ENCODE measurements around the gene OTOF. TPM values are rescaled to one million over a fixed set of nuclear protein-coding genes. Genes with fewer than 3 reads are reported as not detected.
"Not testable (repeated sequence)": the region's sequence is repeated elsewhere in the genome, so short reads cannot be mapped to it uniquely, and the experiment has no call there.

The OTOF gene
- total RNA-seq, 1 experiment from 2014 or later: not detected

GRCh38 chr2:26471766-26472706 is 5.9 kb downstream of the OTOF start:
- in situ Hi-C loops (cut with HindIII; ENCODE audit: low pct_unique_long_range_greater_than_20kb, low sequenced_read_pairs): no loop called here
- DNase-seq (ENCODE audit: low read depth): no peak

GRCh38 chr2:26471289-26471688 is 6.6 kb downstream of the OTOF start:
- no peak for DNase-seq (ENCODE audit: low read depth)
- in situ Hi-C loops (cut with HindIII; ENCODE audit: low pct_unique_long_range_greater_than_20kb, low sequenced_read_pairs): no loop called here

GRCh38 chr2:26470601-26471260 is 7.2 kb downstream of the OTOF start:
- DNase-seq (ENCODE audit: low read depth): no peak
- in situ Hi-C loops (cut with HindIII; ENCODE audit: low pct_unique_long_range_greater_than_20kb, low sequenced_read_pairs): no loop called here

- in situ Hi-C loops (cut with HindIII; ENCODE audit: low pct_unique_long_range_greater_than_20kb, low sequenced_read_pairs): no loop called here
- no peak for DNase-seq (ENCODE audit: low read depth)
These were observed 8.0 kb downstream of the OTOF start for GRCh38 chr2:26469955-26470354.

- DNase-seq (ENCODE audit: low read depth): peak; percentile 51
- in situ Hi-C loops (cut with HindIII; ENCODE audit: low pct_unique_long_range_greater_than_20kb, low sequenced_read_pairs): no loop called here
These were observed 8.7 kb downstream of the OTOF start for GRCh38 chr2:26469092-26469710.

DNA sequence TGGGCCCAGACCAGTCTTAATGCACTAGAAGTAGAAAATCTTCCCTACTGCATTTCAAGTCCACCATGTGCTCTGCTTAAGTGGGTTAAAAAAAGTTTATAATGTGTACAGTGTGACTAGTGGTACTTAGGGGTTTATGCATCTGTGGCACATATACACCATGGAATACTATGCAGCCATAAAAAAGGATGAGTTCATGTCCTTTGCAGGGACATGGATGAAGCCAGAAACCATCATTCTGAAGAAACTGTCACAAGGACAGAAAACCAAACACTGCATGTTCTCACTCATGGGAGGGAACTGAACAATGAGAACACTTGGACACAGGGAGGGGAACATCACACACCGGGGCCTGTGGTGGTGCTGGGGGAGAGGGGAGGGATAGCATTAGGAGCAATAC is 9.4 kb downstream of the OTOF start:
- in situ Hi-C loops (cut with HindIII; ENCODE audit: low pct_unique_long_range_greater_than_20kb, low sequenced_read_pairs): not testable (repeated sequence)

DNA sequence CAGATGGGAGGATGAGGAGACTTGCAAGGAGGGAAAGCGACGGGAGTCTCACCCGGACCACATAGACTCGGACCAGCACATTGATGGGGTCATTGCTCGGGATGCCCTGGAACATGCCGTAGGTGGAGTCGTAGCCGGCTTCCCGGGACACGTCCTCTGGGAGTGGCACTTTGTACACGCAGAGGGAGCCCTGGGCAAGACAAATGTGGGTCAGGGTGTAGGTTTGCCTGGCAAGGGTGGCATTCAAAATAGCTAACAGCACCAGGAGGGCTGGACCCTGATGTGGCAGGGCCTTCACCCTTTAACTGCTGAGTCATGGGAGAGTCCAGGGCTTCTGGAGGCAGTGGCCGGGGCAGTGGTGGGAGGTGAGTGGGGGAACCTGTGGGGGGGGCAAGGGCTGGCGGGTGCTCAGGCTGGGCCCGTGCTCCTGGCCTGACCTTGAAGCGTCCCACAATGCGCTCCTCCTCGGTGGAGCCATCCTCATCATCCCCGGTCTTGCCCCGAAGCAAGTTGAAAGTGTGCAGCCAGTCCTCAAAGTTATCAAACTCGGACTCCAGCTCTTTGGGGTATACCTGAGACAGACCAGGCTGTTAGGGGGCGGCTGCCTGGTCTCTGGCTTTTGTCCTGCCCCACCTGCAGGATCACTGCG is 11.1 kb downstream of the OTOF start:
- DNase-seq (ENCODE audit: low read depth): no peak
- in situ Hi-C loops (cut with HindIII; ENCODE audit: low pct_unique_long_range_greater_than_20kb, low sequenced_read_pairs): no loop called here

More for the DNA sequence above, 9.4 kb downstream of the OTOF start:
- DNase-seq (ENCODE audit: low read depth): not testable (repeated sequence)

DNA sequence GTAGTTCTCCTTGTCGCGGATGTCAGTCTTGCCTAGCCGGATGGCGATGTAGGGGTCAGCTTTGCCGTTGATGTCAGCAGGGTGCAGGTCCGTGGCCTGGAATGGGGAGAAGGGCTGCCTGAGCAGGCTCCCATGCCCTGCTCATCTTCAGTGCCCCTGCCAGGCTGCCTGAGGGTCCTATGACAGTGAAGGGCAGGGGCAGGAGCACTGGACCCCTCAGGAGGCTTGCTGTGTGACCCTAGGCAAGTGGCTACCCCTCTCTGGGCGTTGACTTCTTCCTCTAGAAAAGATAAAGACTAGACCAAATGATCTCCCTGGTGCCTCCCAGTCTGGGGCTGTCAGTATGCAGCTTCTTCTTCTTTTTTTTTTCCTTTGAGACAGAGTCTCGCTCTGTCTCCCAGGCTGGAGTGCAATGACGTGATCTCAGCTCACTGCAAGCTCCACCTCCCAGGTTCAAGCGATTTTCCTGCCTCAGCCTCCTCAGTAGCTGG is 11.9 kb downstream of the OTOF start:
- in situ Hi-C loops (cut with HindIII; ENCODE audit: low pct_unique_long_range_greater_than_20kb, low sequenced_read_pairs): no loop called here
- no peak for DNase-seq (ENCODE audit: low read depth)

- in situ Hi-C loops (cut with HindIII; ENCODE audit: low pct_unique_long_range_greater_than_20kb, low sequenced_read_pairs): no loop called here
These were observed 12.5 kb downstream of the OTOF start for GRCh38 chr2:26465266-26465925.

DNA sequence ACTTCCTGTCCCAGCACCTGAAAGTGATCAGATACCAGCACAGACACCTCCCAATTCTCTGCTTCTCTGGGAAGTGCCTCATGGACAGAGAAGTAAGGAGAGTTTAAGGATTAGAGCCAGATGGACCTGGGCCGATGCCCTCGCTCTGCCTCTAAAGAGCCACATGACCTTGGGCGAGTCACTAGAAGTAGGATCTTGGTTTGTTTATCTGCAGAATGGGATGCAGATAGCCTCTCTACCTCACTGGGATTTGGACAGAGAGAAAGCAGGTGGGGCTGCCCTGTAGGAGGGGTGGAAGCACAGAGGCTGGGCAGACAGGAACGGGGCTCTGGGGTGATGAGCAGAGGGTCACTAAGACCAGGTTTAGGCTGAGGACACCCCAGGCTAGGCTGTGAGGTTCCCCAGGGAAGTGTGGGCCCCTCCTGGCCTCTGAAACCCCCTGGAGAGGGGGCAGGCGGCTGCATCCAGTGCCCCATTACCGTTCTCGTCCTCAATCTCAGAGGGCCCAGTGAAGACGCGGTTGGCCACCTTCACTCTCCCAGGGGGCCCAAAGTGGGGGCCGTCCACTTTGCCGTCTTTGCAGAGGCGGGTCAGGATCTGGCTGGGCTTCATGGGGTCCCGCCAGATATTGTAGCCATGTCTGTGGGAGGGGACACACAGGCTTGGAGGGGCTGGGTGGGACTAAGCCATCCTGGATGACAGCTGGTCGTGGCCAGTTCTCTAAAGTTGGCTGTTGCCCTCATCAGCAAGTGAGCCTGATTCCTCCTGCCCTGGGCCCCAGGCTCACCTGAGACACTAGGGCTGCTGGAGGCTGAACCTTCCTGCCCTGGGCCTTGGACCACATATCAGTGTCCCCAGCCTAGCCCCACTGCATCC is 13.3 kb downstream of the OTOF start:
- in situ Hi-C loops (cut with HindIII; ENCODE audit: low pct_unique_long_range_greater_than_20kb, low sequenced_read_pairs): no loop called here
- DNase-seq (ENCODE audit: low read depth): no peak

More at GRCh38 chr2:26465266-26465925, 12.5 kb downstream of the OTOF start:
- DNase-seq (ENCODE audit: low read depth): no peak

- DNase-seq (ENCODE audit: low read depth): peak; percentile 33
- in situ Hi-C loops (cut with HindIII; ENCODE audit: low pct_unique_long_range_greater_than_20kb, low sequenced_read_pairs): no loop called here
These were observed 14.4 kb downstream of the OTOF start for GRCh38 chr2:26463244-26464192.

DNA sequence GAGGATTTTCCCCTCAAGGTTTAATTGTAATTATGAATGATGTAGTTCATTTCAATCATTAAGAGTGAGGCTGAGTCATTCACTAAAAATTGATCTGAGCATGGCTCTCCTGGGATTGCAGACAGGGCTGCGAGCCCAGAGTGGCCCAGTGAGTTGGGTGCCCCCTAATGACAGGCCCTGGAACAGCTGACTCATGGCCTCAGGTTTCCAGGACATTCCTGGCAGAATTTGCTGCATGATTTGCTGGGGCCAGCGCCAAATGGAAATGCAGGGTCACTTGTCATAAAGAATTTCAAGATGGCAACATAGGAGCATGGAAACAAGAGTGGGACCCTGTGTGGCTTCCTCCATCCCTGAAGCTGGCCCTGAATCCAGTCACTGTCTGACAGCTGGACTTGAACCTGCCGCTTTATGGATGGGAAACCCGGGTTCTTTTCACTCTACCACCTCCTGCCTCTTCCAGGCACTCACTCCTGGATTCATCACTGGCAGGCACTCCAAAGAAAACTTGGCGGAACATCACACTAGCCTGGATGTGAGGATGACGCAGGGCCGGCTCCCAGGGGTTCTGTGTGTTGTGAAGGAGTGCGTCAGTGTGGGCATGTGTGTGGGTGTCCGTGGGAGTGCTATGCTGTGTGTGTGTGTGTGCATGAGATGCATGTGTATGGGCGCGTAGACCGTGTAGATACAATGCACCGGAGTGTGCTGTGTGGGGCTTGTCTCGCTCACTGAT is 15.2 kb downstream of the OTOF start:
- in situ Hi-C loops (cut with HindIII; ENCODE audit: low pct_unique_long_range_greater_than_20kb, low sequenced_read_pairs): no loop called here

DNA sequence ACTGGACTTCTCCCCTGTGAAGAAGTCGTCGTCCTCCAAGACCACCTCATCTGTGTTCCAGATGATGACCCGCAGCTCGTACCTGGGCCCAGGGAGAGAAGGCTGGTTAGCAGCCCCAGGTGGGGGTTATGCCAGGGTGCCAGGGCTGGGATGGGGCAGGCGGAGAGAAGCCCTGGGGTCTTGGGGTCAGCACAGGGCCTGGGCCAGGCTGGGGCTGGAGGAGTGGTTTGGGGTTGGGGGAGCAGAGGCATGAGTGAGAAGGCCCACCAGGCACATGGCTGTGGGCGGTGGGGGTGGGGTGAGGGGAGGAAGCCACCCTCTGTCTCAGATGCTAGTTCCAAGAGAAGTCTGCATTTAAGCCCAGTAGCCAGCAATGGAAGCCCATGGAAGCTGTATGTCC is 15.8 kb downstream of the OTOF start:
- in situ Hi-C loops (cut with HindIII; ENCODE audit: low pct_unique_long_range_greater_than_20kb, low sequenced_read_pairs): no loop called here
- no peak for DNase-seq (ENCODE audit: low read depth)

More for the DNA sequence above, 15.2 kb downstream of the OTOF start:
- peak; percentile 64 for DNase-seq (ENCODE audit: low read depth)

- in situ Hi-C loops (cut with HindIII; ENCODE audit: low pct_unique_long_range_greater_than_20kb, low sequenced_read_pairs): no loop called here
- DNase-seq (ENCODE audit: low read depth): no peak
These were observed 16.3 kb downstream of the OTOF start for GRCh38 chr2:26461601-26462023.

GRCh38 chr2:26460613-26461031 is 17.3 kb downstream of the OTOF start:
- no peak for DNase-seq (ENCODE audit: low read depth)
- in situ Hi-C loops (cut with HindIII; ENCODE audit: low pct_unique_long_range_greater_than_20kb, low sequenced_read_pairs): no loop called here

Data from Caki2 (cell line).